Measurements from ENCODE around the gene CD8B2.
A peak's percentile ranks its signal among the peaks of the same experiment; 100 is the strongest.
"Not testable (repeated sequence)": the region's sequence is repeated elsewhere in the genome, so short reads cannot be mapped to it uniquely, and the experiment has no call there.

The CD8B2 gene

DNA sequence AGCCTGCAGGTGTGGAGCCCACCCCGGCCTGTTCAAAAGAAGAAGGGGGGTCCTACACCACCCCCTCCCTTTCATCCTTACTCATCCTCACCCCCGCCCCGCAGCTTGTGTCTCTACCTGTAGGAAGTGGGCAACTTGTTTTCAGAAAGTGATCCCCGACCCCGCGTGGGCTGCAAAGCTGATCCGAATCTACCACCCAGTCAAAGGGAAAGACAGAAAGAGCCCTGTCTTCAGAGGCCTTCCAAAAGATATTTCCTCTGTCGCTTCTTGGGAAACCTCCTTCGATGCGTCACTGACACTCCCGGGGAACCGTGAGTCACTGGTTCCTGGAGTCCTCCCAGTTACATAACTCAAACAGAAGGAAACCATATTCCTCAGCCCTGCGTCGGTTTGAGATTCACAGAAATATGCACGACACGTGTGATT is 24.3 kb downstream of the CD8B2 start:
- H3K4me3 ChIP-seq (ENCODE audit: severe bottlenecking); H3K4me1 ChIP-seq (ENCODE audit: insufficient read depth, poor library complexity, severe bottlenecking); H3K27ac ChIP-seq (ENCODE audit: poor library complexity, severe bottlenecking); H3K27me3 ChIP-seq (ENCODE audit: insufficient read depth, poor library complexity, severe bottlenecking); H3K36me3 ChIP-seq (ENCODE audit: low read depth); H3K9me3 ChIP-seq (ENCODE audit: severe bottlenecking); DNase-seq (ENCODE audit: low spot score): not testable (repeated sequence)
- peak; percentile 86 for ATAC-seq (ENCODE audit: low read depth)

- H3K27me3 ChIP-seq (ENCODE audit: insufficient read depth, poor library complexity, severe bottlenecking); H3K9me3 ChIP-seq (ENCODE audit: severe bottlenecking); H3K4me1 ChIP-seq (ENCODE audit: insufficient read depth, poor library complexity, severe bottlenecking); ATAC-seq (ENCODE audit: low read depth); H3K4me3 ChIP-seq (ENCODE audit: severe bottlenecking); DNase-seq (ENCODE audit: low spot score); H3K27ac ChIP-seq (ENCODE audit: poor library complexity, severe bottlenecking); H3K36me3 ChIP-seq (ENCODE audit: low read depth): not testable (repeated sequence)
Observed at GRCh38 chr2:106511934-106512333, 24.8 kb downstream of the CD8B2 start.

- not testable (repeated sequence) for DNase-seq (ENCODE audit: low spot score); H3K27ac ChIP-seq (ENCODE audit: poor library complexity, severe bottlenecking); H3K27me3 ChIP-seq (ENCODE audit: insufficient read depth, poor library complexity, severe bottlenecking); ATAC-seq (ENCODE audit: low read depth); H3K4me3 ChIP-seq (ENCODE audit: severe bottlenecking); H3K36me3 ChIP-seq (ENCODE audit: low read depth); H3K4me1 ChIP-seq (ENCODE audit: insufficient read depth, poor library complexity, severe bottlenecking); H3K9me3 ChIP-seq (ENCODE audit: severe bottlenecking)
Observed at GRCh38 chr2:106513391-106513790, 26.2 kb downstream of the CD8B2 start.

GRCh38 chr2:106514827-106515226 is 27.7 kb downstream of the CD8B2 start:
- H3K4me1 ChIP-seq (ENCODE audit: insufficient read depth, poor library complexity, severe bottlenecking); H3K36me3 ChIP-seq (ENCODE audit: low read depth); H3K27ac ChIP-seq (ENCODE audit: poor library complexity, severe bottlenecking); H3K9me3 ChIP-seq (ENCODE audit: severe bottlenecking); H3K27me3 ChIP-seq (ENCODE audit: insufficient read depth, poor library complexity, severe bottlenecking); DNase-seq (ENCODE audit: low spot score); H3K4me3 ChIP-seq (ENCODE audit: severe bottlenecking): not testable (repeated sequence)
- peak; percentile 80 for ATAC-seq (ENCODE audit: low read depth)

GRCh38 chr2:106516436-106516835 is 29.3 kb downstream of the CD8B2 start:
- TF ChIP-seq, protein P1, sequence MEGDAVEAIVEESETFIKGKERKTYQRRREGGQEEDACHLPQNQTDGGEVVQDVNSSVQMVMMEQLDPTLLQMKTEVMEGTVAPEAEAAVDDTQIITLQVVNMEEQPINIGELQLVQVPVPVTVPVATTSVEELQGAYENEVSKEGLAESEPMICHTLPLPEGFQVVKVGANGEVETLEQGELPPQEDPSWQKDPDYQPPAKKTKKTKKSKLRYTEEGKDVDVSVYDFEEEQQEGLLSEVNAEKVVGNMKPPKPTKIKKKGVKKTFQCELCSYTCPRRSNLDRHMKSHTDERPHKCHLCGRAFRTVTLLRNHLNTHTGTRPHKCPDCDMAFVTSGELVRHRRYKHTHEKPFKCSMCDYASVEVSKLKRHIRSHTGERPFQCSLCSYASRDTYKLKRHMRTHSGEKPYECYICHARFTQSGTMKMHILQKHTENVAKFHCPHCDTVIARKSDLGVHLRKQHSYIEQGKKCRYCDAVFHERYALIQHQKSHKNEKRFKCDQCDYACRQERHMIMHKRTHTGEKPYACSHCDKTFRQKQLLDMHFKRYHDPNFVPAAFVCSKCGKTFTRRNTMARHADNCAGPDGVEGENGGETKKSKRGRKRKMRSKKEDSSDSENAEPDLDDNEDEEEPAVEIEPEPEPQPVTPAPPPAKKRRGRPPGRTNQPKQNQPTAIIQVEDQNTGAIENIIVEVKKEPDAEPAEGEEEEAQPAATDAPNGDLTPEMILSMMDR (IDR thresholded peaks at IDR 0.05; ENCODE audit: poor library complexity, severe bottlenecking): no peak
- ATAC-seq (ENCODE audit: low read depth): no peak
- no peaks in the 10 kb centered on the region for H3K36me3 ChIP-seq (ENCODE audit: low read depth)
- H3K9me3 ChIP-seq (ENCODE audit: severe bottlenecking): no peaks in the 10 kb centered on the region
- H3K27me3 ChIP-seq (ENCODE audit: insufficient read depth, poor library complexity, severe bottlenecking): no peaks in the 10 kb centered on the region
- DNase-seq (ENCODE audit: low spot score): no peak
- no peak overlapping the region for H3K4me3 ChIP-seq (ENCODE audit: severe bottlenecking)
- no peak overlapping the region for H3K27ac ChIP-seq (ENCODE audit: poor library complexity, severe bottlenecking)
- peaks cover 9% of the 10 kb centered on the region for H3K4me1 ChIP-seq (ENCODE audit: insufficient read depth, poor library complexity, severe bottlenecking)

- H3K36me3 ChIP-seq (ENCODE audit: low read depth): no peaks in the 10 kb centered on the region
- H3K4me1 ChIP-seq (ENCODE audit: insufficient read depth, poor library complexity, severe bottlenecking): peaks cover 8% of the 10 kb centered on the region
- ATAC-seq (ENCODE audit: low read depth): no peak
- TF ChIP-seq, protein P1 (IDR thresholded peaks at IDR 0.05; ENCODE audit: poor library complexity, severe bottlenecking): no peak
- no peaks in the 10 kb centered on the region for H3K27me3 ChIP-seq (ENCODE audit: insufficient read depth, poor library complexity, severe bottlenecking)
- H3K4me3 ChIP-seq (ENCODE audit: severe bottlenecking): no peak overlapping the region
- no peaks in the 10 kb centered on the region for H3K9me3 ChIP-seq (ENCODE audit: severe bottlenecking)
- H3K27ac ChIP-seq (ENCODE audit: poor library complexity, severe bottlenecking): no peak overlapping the region
- DNase-seq (ENCODE audit: low spot score): no peak
Observed at GRCh38 chr2:106516864-106517263, 29.7 kb downstream of the CD8B2 start.

- no peak for DNase-seq (ENCODE audit: low spot score)
- peaks cover 5% of the 10 kb centered on the region for H3K4me1 ChIP-seq (ENCODE audit: insufficient read depth, poor library complexity, severe bottlenecking)
- no peak overlapping the region for H3K27ac ChIP-seq (ENCODE audit: poor library complexity, severe bottlenecking)
- H3K36me3 ChIP-seq (ENCODE audit: low read depth): no peaks in the 10 kb centered on the region
- no peaks in the 10 kb centered on the region for H3K27me3 ChIP-seq (ENCODE audit: insufficient read depth, poor library complexity, severe bottlenecking)
- H3K9me3 ChIP-seq (ENCODE audit: severe bottlenecking): no peaks in the 10 kb centered on the region
- TF ChIP-seq, protein P1 (IDR thresholded peaks at IDR 0.05; ENCODE audit: poor library complexity, severe bottlenecking): no peak
- no peak for ATAC-seq (ENCODE audit: low read depth)
- H3K4me3 ChIP-seq (ENCODE audit: severe bottlenecking): no peak overlapping the region
Observed at GRCh38 chr2:106517329-106517728, 30.2 kb downstream of the CD8B2 start.
